GM23338 (cell line): Measurements from ENCODE around the gene ZFP90. TPM values are rescaled to one million over a fixed set of nuclear protein-coding genes. Genes with fewer than 3 reads are reported as not detected.

ENCODE experiments used
- ATAC-seq: fragments of 200-7000 bp; cut with Tn5 transposase; 3 replicates; pipeline ENCODE4 v1.9.1; 2020
- DNase-seq: peaks from one replicate; pipeline ENCODE4 v3.0.0-alpha.2; 2015; ENCODE audit warnings: low spot score
- H2AFZ ChIP-seq: fragments of 200-600 bp; sonication (generic); 2 replicates; pipeline ENCODE4 v1.8.0; 2016; ENCODE audit warnings: antibody characterized with exemption, mild to moderate bottlenecking, moderate library complexity
- H3F3A ChIP-seq: fragments of 200-600 bp; sonication (generic); replicated peaks from 2 replicates; pipeline ENCODE4 v1.8.0; 2017; ENCODE audit warnings: antibody characterized with exemption, mixed run types, low read depth
- H3K27ac ChIP-seq: fragments of 200-600 bp; sonication (generic); 2 replicates; pipeline ENCODE4 v1.6.1; 2016; ENCODE audit warnings: low read depth
- H3K27me3 ChIP-seq: fragments of 200-600 bp; sonication (generic); 2 replicates; pipeline ENCODE4 v1.8.0; 2016; ENCODE audit warnings: mild to moderate bottlenecking, mixed run types, moderate library complexity; ENCODE audit not compliant: insufficient read depth
- H3K36me3 ChIP-seq: fragments of 200-600 bp; sonication (generic); 2 replicates; pipeline ENCODE4 v1.8.0; 2016; ENCODE audit warnings: mild to moderate bottlenecking; ENCODE audit not compliant: insufficient read depth
- H3K4me1 ChIP-seq: fragments of 200-600 bp; sonication (generic); 2 replicates; pipeline ENCODE4 v1.8.0; 2016; ENCODE audit warnings: mild to moderate bottlenecking, moderate library complexity; ENCODE audit not compliant: insufficient read depth
- H3K4me2 ChIP-seq: fragments of 200-600 bp; sonication (generic); 2 replicates; pipeline ENCODE4 v1.7.1; 2017; ENCODE audit warnings: mixed run types
- H3K4me3 ChIP-seq: fragments of 200-600 bp; sonication (generic); 2 replicates; pipeline ENCODE4 v1.6.1; 2016; ENCODE audit warnings: mixed run types
- H3K79me2 ChIP-seq: fragments of 200-600 bp; sonication (generic); replicated peaks from 2 replicates; pipeline ENCODE4 v1.8.0; 2017; ENCODE audit warnings: mild to moderate bottlenecking; ENCODE audit not compliant: insufficient read depth
- H3K9me2 ChIP-seq: fragments of 200-600 bp; sonication (generic); 2 replicates; pipeline ENCODE4 v1.8.0; 2017; ENCODE audit not compliant: insufficient read depth
- H4K20me1 ChIP-seq: fragments of 200-600 bp; sonication (generic); replicated peaks from 2 replicates; pipeline ENCODE4 v1.8.0; 2017; ENCODE audit warnings: mild to moderate bottlenecking; ENCODE audit not compliant: insufficient read depth
- H3K27ac Mint-ChIP-seq: 2 replicates; pipeline ENCODE4 v1.8.0; 2020; ENCODE audit warnings: inconsistent platforms, mild to moderate bottlenecking, moderate library complexity, mixed read lengths
- H3K27me3 Mint-ChIP-seq: 3 replicates; pipeline ENCODE4 v1.8.0; 2022; ENCODE audit warnings: low read depth, mild to moderate bottlenecking, moderate library complexity, mixed read lengths, inconsistent platforms; ENCODE audit not compliant: insufficient read depth, poor library complexity
- H3K36me3 Mint-ChIP-seq: 3 replicates; pipeline ENCODE4 v1.8.0; 2021; ENCODE audit warnings: low read depth, mild to moderate bottlenecking, inconsistent platforms, moderate library complexity, mixed read lengths
- H3K4me1 Mint-ChIP-seq: 3 replicates; pipeline ENCODE4 v1.8.0; 2020; ENCODE audit warnings: mild to moderate bottlenecking, inconsistent platforms, mixed read lengths
- H3K4me3 Mint-ChIP-seq: 3 replicates; pipeline ENCODE4 v1.8.0; 2021; ENCODE audit warnings: moderate library complexity, mild to moderate bottlenecking, inconsistent platforms, mixed read lengths
- H3K9me3 Mint-ChIP-seq: 3 replicates; pipeline ENCODE4 v1.8.0; 2020; ENCODE audit warnings: moderate library complexity, mild to moderate bottlenecking, inconsistent platforms, mixed read lengths
- CTCF ChIP-seq, 2 experiments: fragments of 200-600 bp in 1 of 2; sonication (generic) in 1 of 2; conservative IDR thresholded peaks; 2 replicates each; pipeline versions ENCODE4 v1.5.1 to v1.6.1; 2016 to 2017; ENCODE audit warnings: antibody characterized with exemption in 2 of 2, low read depth in 2 of 2, mild to moderate bottlenecking in 2 of 2, moderate library complexity in 1 of 2
- EZH2 ChIP-seq: fragments of 200-600 bp; sonication (generic); IDR thresholded peaks from one replicate; pipeline ENCODE4 v1.8.0; 2017; ENCODE audit warnings: antibody characterized with exemption, mild to moderate bottlenecking, low read depth; ENCODE audit not compliant: unreplicated experiment
- JUNB ChIP-seq: IDR thresholded peaks from one replicate; pipeline ENCODE4 v1.6.1; 2016; ENCODE audit warnings: antibody characterized with exemption; ENCODE audit not compliant: unreplicated experiment
- NANOG ChIP-seq: IDR thresholded peaks from 2 replicates; pipeline ENCODE4 v1.6.1; 2016; ENCODE audit warnings: antibody characterized with exemption, borderline replicate concordance
- POLR2AphosphoS5 ChIP-seq: IDR thresholded peaks from 2 replicates; pipeline ENCODE4 v1.6.1; 2016; ENCODE audit warnings: antibody characterized with exemption, low read depth
- REST ChIP-seq: IDR thresholded peaks from one replicate; pipeline ENCODE4 v1.6.1; 2018; ENCODE audit warnings: antibody characterized with exemption; ENCODE audit not compliant: unreplicated experiment
- STAT1 ChIP-seq: IDR thresholded peaks from one replicate; pipeline ENCODE4 v1.6.1; 2016; ENCODE audit warnings: antibody characterized with exemption; ENCODE audit not compliant: unreplicated experiment
- ZNF114 ChIP-seq: fragments of 250-450 bp; sonication (Bioruptor Pico); IDR thresholded peaks from 2 replicates; pipeline ENCODE4 v1.5.0; 2020; ENCODE audit warnings: mild to moderate bottlenecking, moderate library complexity
- ZNF331 ChIP-seq: fragments of 250-450 bp; sonication (Bioruptor Pico); IDR thresholded peaks from 2 replicates; pipeline ENCODE4 v1.5.0; 2020; ENCODE audit warnings: low read depth, mild to moderate bottlenecking, moderate library complexity
- ZNF462 ChIP-seq: fragments of 250-450 bp; sonication (Bioruptor Pico); IDR thresholded peaks from 2 replicates; pipeline ENCODE4 v1.5.0; 2020; ENCODE audit warnings: mild to moderate bottlenecking, moderate library complexity
- polyA plus RNA-seq: library from polyadenylated mRNA; unstranded; fragments of >200 nt; fragmentation: Nextera tagmentation; extraction: Ambion mirVana; gene quantifications from 2 replicates; pipeline ENCODE4 v1.2.1, GENCODE V29; 2016
- total RNA-seq: library from RNA; depleted of rRNA; stranded (reverse); fragments of >200 nt; shearing (Covaris generic); gene quantifications from 2 replicates; pipeline ENCODE4 v1.2.3, GENCODE V29; 2014

The ZFP90 gene
- total and polyA plus RNA-seq, 2 experiments from 2014 or later: 12.8 to 14.6 TPM

- H3K36me3 ChIP-seq: no peaks in the 10 kb centered on the region
- peaks cover 4% of the 10 kb centered on the region; the same call in 2 of the 3 replicates for H3K4me1 Mint-ChIP-seq
- H3K27ac Mint-ChIP-seq: no peak overlapping the region
These were observed 60.5 kb downstream of the ZFP90 start for GRCh38 chr16:68599586-68599985.

GRCh38 chr16:68605746-68606145 lies 66.7 kb downstream of the ZFP90 start:
- no peaks in the 10 kb centered on the region for H3K79me2 ChIP-seq
- no peaks in the 10 kb centered on the region for H3K4me1 ChIP-seq
- Mint-ChIP-seq H3K9me3 (peaks cover 2% of the 10 kb centered on the region; the same call in 1 of the 3 replicates), H3K27me3 (peaks cover 1% of the 10 kb centered on the region), H3K4me3 (no peak overlapping the region), H3K27ac (no peak overlapping the region), H3K36me3 (no peaks in the 10 kb centered on the region), H3K4me1 (peaks cover 10% of the 10 kb centered on the region; the same call in 2 of the 3 replicates)
- ATAC-seq (peak; percentile 27; the same call in 1 of the 3 replicates), DNase-seq (no peak)
- H3K36me3 ChIP-seq: no peaks in the 10 kb centered on the region
- H4K20me1 ChIP-seq: no peaks in the 10 kb centered on the region
- no peak overlapping the region for H3K4me2 ChIP-seq
- H3F3A ChIP-seq: no peaks in the 10 kb centered on the region
- peak overlapping the region; percentile 88; the same call in 1 of the 2 replicates for H2AFZ ChIP-seq
- H3K9me2 ChIP-seq: no peaks in the 10 kb centered on the region
- H3K4me3 ChIP-seq: no peak overlapping the region
- H3K27ac ChIP-seq: no peak overlapping the region
- H3K27me3 ChIP-seq: no peaks in the 10 kb centered on the region
- TF ChIP-seq ZNF462 (CRISPR knock-in tag): no peak
- no peak for TF ChIP-seq CTCF (conservative IDR thresholded peaks at IDR 0.05; ENCODE audit: low read depth in 2 of 2)
- no peak for TF ChIP-seq EZH2
- no peak for TF ChIP-seq ZNF331 (CRISPR knock-in tag)
- TF ChIP-seq POLR2AphosphoS5: no peak
- no peak for TF ChIP-seq REST
- no peak for TF ChIP-seq ZNF114
- no peak for TF ChIP-seq NANOG
- TF ChIP-seq JUNB: no peak
- no peak for TF ChIP-seq STAT1

More at GRCh38 chr16:68599586-68599985, 60.5 kb downstream of the ZFP90 start:
- Mint-ChIP-seq H3K27me3 (no peaks in the 10 kb centered on the region), H3K9me3 (no peaks in the 10 kb centered on the region), H3K36me3 (no peaks in the 10 kb centered on the region), H3K4me3 (no peak overlapping the region)
- DNase-seq: peak; percentile 36
- Histone ChIP-seq H3K4me2 (no peak overlapping the region), H3K4me1 (0 out of 2 replicates have a peak, but pooled peaks cover 3% of the 10 kb centered on the region), H3K79me2 (no peaks in the 10 kb centered on the region), H3F3A (no peaks in the 10 kb centered on the region), H3K9me2 (no peaks in the 10 kb centered on the region), H3K27ac (no peak overlapping the region), H4K20me1 (no peaks in the 10 kb centered on the region), H3K4me3 (no peak overlapping the region), H3K27me3 (no peaks in the 10 kb centered on the region), H2AFZ (no peak overlapping the region)
- no peak for ATAC-seq
- no peak for TF ChIP-seq JUNB
- no peak for TF ChIP-seq ZNF114
- no peak for TF ChIP-seq EZH2
- TF ChIP-seq NANOG: no peak
